Measurements from ENCODE around the gene CHID1.

CHID1 gene

GRCh38 chr11:907668-908067, 2.9 kb downstream of the CHID1 start:
- no peak for DNase-seq

GRCh38 chr11:905952-906351, 4.7 kb downstream of the CHID1 start:
- DNase-seq, result no peak

GRCh38 chr11:904380-904779, 6.2 kb downstream of the CHID1 start:
- DNase-seq, result no peak

GRCh38 chr11:901452-902061, 9.1 kb downstream of the CHID1 start:
- no peak for DNase-seq

GRCh38 chr11:900545-900944, 10.1 kb downstream of the CHID1 start:
- DNase-seq, result no peak

GRCh38 chr11:899724-900123, 10.9 kb downstream of the CHID1 start:
- no peak for DNase-seq

- DNase-seq, result no peak
These were observed 11.9 kb downstream of the CHID1 start for GRCh38 chr11:898540-899190.

- no peak for DNase-seq
These were observed 12.5 kb downstream of the CHID1 start for GRCh38 chr11:898143-898511.

GRCh38 chr11:897253-898142, 13.1 kb downstream of the CHID1 start:
- peak; percentile 61 for DNase-seq

GRCh38 chr11:895331-896110, 15.1 kb downstream of the CHID1 start:
- no peak for DNase-seq

GRCh38 chr11:894575-895201, 15.9 kb downstream of the CHID1 start:
- DNase-seq, result no peak

- no peak for DNase-seq
These were observed 17.5 kb downstream of the CHID1 start for GRCh38 chr11:893008-893654.

GRCh38 chr11:890794-891540, 19.6 kb downstream of the CHID1 start:
- no peak for DNase-seq

GRCh38 chr11:889687-890475, 20.7 kb downstream of the CHID1 start:
- no peak for DNase-seq

GRCh38 chr11:889257-889656, 21.4 kb downstream of the CHID1 start:
- DNase-seq, result no peak

GRCh38 chr11:888310-889212, 22.0 kb downstream of the CHID1 start:
- DNase-seq, result no peak

- DNase-seq, result no peak
These were observed 23.0 kb downstream of the CHID1 start for GRCh38 chr11:887589-887988.

GRCh38 chr11:886568-886967, 24.0 kb downstream of the CHID1 start:
- DNase-seq, result no peak

- DNase-seq, result no peak
These were observed 26.0 kb downstream of the CHID1 start for GRCh38 chr11:884578-885070.

All from femur (tissue), 1 donor.